Stimulated activated CD4-positive, alpha-beta T cell treated with anti-CD3 and anti-CD28 coated beads, Interleukin-12 subunit alpha, Interleukin-12 subunit beta, amount 100 ng/mL, for 24 hours (primary cell): ENCODE results near the gene NTM.

Source experiments
- DNase-seq, 2 experiments: peaks; one replicate each; pipeline ENCODE4 v3.0.0-alpha.2; 2020; ENCODE audit warnings: low read depth in 2 of 2

The NTM gene

DNA sequence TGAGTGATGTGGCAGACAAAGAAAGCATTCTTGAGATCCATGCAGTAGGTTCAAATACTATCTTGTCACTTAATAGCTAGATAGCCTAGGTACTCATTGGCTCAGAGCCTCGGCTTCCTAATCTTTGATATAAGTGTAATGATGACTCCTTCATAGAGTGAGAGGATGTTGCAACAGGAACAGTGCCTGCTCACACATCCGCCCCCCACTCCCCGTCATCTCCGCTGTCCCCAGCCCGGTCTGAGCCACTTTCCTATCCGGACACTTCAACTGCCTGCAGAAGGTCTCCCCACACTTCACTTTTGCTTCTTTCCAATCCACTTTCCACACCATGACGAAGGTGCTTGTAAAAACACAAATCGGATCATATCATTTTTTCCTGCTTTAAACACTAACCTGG lies 128.8 kb downstream of the NTM start:
- no peak for DNase-seq

DNA sequence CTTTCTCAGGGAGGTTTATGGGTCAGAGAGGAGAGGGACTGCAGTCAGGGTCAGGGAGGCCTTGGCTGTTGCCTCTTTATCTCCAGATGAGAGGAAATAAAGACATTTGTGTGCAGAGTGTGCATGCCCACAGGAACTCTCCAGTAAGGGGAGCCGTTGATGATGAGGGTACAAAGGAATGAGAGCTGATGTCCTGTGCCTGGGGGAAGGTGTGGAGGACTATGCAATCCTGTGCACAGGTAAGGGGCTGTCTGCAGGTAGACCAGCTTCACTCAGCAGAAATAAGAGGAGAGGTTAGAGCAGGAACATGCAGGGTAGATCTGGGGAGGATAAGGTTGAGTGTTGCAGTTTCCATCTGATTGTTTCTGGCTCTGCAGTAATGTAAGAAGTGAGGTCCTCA lies 132.6 kb downstream of the NTM start:
- no peak for DNase-seq

- DNase-seq = no peak
These were observed 134.0 kb downstream of the NTM start for GRCh38 chr11:131504199-131504949.

DNA sequence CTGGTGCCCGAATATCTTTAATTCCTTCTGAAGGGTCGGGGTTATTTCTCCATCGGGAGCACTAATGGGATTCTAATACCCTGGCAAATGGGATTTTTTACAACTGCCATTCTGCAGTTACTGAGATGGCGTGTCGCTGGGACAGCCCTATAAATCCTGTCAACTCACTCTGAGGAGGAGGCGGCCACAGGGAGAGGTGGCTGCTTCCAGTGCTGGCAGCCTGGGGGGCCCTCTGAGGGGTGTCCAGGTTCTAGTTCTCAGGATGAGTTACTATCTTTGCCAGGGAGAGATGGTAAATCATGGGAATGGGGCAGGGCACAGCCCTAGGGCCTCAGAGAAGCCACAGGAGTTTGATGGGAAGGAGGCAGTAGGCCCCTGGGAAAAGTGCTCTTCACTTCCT lies 135.9 kb downstream of the NTM start:
- no peak for DNase-seq

DNA sequence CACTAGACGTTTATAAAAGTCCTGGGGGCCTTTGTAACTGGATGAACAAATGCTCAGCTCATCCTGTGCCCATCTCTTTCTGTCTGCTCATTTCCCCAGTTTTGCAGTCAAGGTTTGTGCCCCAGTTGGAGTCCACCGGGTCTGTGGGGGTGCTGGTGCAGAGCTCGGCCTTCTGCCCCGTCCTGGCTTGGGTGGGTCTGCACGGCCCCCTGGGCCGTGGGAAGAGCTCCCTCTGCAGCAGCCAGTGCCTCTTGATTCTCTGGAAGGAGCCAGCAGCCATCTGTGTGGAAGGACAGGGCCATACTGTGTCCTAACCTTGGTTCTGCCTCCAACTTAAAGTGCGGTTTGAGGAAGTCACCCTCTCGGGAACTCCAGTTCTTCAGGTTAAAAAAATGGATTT lies 140.2 kb downstream of the NTM start:
- DNase-seq = no peak

GRCh38 chr11:131511794-131512193 lies 141.4 kb downstream of the NTM start:
- DNase-seq = no peak

- no peak for DNase-seq
These were observed 141.8 kb downstream of the NTM start for GRCh38 chr11:131512228-131512627.

DNA sequence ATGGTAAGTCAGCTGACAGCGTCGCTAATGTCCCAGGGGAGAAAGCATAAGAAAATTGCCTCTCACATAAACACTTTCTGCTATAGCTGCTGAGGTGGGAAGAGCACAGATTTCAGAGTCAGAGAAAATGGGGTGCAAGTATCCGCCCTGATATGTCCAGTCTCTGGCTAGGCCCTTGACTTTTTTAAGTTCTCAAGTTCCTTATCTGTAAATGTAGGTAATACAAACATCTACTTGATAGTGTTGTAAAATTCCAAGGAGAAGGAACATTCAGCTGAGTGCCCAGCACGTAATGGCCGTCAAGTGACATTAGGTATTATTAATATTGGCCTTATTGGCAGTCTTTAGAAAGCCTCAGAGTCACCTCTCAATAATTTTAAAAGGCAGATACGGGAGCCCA lies 143.6 kb downstream of the NTM start:
- DNase-seq = no peak

- DNase-seq = no peak
These were observed 148.0 kb downstream of the NTM start for GRCh38 chr11:131518305-131518838.

GRCh38 chr11:131522851-131523250 lies 152.4 kb downstream of the NTM start:
- no peak for DNase-seq

DNA sequence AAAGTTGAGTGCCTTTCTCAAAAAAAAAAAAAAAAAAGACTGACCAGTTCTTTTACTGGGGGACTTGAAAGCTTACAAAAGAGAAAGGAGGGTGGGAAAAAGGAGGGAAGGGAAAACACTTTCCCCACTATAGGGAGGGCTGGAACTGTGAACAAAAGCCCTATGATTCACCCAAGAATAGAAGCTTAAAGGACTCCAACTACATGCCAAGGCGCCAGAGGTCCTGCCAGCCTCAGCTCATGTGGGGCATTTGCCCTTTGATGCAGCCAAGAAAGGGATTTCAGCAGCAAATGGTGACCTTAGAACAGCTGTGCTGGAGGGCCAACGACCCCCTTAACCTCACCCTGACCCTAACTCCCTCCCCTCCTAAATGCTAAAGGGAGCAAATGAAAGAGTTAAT lies 160.0 kb downstream of the NTM start:
- DNase-seq = no peak

GRCh38 chr11:131533149-131533548 lies 162.7 kb downstream of the NTM start:
- DNase-seq = no peak

DNA sequence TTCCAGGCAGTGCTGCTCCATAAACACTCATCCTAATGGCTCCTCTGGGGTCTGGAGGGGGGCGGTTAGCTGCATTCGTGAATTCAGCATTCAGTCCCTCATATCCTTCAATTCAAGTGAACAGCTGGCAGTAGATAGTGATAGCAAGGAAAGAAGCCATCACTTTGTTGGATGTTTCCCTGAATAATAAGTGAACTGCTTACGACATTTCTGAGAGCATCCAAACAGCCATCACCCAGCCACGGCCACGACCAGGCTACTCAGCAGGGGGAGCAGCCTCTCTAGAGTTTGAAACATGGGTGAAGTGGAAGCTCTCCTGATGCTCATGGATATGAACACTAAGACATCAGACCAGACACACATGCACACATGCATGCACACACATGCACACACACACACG lies 163.6 kb downstream of the NTM start:
- DNase-seq = no peak

DNA sequence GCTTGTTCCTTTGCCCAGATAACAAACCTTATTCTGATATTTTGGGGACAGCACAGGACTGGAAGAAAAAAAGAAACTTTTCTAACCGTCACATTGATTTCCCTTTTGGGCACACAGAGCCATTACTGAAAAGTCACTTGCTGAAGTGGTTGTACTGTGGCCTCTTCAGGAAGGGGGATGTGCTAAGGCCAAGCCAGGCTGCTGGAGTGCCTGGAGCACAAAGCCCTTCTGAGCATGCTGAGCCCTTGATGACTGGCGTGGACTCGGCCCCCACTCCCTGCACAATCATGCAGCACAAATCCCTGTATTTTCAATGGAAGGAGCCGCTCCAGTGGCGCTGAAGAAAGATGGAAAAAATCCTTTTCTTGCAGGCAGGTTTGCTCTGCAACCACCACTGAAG lies 164.2 kb downstream of the NTM start:
- DNase-seq = no peak

DNA sequence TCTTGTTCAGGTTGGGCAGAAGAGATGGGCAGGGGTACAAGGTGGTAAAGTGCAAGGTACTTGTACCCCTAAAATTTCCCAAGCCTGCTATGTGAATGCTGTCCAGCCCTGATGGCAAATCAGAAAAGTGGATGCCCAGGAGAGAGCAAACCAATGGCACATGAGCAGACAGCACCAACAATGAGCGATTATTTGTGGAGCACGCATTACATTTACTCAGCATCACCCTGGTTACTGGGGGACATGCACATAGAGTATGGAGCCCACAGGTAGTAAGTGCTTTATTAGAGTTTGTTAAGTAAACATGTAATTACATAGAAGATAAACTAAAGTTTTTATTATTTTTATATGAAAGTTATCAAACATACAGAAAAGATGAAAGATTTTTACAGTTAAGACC lies 165.7 kb downstream of the NTM start:
- no peak for DNase-seq

DNA sequence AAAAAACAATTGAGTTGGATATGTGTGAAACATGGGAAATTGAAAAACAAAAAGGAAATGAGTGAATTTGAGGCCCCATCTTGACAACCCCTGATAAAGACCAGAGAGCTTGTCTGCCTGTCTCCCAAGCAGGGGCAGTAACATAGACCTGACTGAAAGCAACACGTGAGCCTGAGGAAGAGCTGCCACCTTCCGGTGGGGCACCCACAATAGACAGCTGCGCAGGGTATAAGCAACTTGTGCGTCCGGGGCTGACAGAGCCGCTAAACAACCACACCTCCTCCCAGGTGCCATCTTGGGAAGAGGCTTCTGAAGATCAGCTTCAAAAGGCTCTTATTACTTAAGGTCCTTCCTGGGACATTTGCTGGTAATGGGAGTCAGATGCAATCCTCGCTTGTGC lies 166.8 kb downstream of the NTM start:
- DNase-seq = no peak

GRCh38 chr11:131537748-131538147 lies 167.3 kb downstream of the NTM start:
- DNase-seq = no peak

DNA sequence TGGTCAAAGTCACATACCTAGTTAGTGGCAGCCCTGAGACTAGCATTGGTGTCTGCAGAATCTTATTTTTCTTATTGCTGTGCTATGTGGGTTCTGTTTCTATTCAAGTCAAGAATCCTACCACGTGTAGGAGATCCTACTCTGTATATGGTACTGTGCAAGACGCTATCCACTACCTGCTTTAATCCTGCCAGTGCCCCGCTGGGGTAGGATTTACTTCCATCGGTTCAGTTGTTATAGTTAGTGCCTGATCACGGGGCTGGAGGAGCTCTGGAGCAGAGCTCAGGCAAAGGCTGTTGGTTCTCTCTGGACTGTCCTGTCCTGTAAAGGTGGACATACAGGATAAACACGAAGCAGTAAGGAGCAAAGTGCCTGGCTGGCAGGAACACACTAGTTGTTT lies 167.9 kb downstream of the NTM start:
- DNase-seq = no peak

DNA sequence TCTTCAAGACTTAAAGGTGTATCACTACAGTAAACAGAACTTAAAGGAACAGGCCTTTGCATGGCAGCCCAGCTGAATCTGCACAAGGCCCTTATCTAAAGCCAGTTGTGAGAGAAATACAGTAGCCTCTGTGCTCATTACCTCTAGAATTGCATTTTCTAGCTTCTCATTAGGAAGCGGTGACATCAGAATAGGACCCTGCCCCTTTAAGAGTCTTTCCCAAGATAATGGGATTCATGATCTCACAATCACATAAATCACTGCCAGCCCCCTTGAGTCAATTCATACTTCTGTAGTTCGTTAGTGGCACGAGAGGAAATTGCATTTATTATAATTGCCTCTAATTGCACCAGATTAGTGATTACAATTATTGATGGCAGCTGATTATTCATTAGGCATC lies 170.3 kb downstream of the NTM start:
- DNase-seq = no peak

GRCh38 chr11:131543389-131544025 lies 173.1 kb downstream of the NTM start:
- no peak for DNase-seq

DNA sequence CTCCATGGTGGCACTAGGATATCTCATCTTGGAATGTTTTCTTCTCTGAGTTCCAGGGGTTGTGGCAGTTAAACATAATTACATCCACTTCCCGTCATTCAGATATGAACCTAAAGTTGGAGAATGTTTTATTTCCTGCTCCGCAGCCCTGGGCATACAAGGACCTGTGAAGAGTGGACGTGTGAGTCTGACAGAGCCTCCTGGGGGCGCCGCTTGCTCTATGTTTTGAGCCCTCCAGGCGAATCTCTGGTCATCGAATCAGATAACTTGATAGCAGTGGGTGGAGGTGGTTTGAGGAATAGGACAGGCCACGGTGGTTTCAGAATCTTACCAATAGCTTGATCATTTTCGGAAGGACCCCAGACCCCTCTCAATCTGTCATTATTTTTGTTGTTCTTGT lies 174.2 kb downstream of the NTM start:
- DNase-seq = no peak

GRCh38 chr11:131546218-131546895 lies 175.9 kb downstream of the NTM start:
- DNase-seq = no peak

DNA sequence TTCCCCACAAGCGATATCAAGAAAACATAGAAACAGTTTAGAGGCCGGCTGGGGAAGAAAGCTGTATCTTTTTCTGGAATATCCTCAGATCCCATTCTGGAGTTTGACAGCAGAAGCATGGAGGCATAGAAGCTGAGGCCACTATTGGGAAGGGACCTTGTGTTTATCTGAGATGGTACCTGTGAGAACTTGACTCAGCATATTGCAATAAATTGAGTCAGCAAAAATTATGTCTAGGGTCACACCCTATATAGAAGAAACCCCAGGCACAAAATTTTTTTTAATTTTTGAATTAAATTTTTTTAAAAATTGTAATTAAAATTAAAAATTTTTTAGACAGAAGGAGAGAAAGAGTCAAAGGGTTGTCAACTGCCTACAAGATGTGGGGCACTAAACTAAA lies 178.7 kb downstream of the NTM start:
- DNase-seq = no peak
